ENCODE measurements around the gene CNGA3.

DNA sequence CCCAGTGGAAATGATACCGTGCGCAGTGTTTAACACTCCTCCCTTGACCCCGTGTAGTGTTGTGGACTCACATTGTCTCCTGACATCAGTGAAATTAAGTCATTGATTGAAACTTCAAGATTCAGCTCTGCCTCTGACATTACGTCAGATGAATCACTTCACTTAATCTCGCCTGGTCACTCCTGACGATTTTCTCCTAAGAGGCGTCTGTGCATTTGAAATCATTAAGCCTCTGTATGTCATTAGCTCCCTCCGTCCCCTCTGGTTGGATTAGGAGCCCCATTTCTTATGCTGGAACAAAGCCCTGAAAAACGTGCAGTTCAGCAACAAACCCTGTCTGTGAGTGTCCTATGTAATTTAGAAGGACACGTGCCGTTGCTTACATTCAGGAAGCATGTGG, 36.7 kb upstream of the CNGA3 start:
- TF ChIP-seq, protein P1, sequence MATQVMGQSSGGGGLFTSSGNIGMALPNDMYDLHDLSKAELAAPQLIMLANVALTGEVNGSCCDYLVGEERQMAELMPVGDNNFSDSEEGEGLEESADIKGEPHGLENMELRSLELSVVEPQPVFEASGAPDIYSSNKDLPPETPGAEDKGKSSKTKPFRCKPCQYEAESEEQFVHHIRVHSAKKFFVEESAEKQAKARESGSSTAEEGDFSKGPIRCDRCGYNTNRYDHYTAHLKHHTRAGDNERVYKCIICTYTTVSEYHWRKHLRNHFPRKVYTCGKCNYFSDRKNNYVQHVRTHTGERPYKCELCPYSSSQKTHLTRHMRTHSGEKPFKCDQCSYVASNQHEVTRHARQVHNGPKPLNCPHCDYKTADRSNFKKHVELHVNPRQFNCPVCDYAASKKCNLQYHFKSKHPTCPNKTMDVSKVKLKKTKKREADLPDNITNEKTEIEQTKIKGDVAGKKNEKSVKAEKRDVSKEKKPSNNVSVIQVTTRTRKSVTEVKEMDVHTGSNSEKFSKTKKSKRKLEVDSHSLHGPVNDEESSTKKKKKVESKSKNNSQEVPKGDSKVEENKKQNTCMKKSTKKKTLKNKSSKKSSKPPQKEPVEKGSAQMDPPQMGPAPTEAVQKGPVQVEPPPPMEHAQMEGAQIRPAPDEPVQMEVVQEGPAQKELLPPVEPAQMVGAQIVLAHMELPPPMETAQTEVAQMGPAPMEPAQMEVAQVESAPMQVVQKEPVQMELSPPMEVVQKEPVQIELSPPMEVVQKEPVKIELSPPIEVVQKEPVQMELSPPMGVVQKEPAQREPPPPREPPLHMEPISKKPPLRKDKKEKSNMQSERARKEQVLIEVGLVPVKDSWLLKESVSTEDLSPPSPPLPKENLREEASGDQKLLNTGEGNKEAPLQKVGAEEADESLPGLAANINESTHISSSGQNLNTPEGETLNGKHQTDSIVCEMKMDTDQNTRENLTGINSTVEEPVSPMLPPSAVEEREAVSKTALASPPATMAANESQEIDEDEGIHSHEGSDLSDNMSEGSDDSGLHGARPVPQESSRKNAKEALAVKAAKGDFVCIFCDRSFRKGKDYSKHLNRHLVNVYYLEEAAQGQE (IDR thresholded peaks at IDR 0.05; ENCODE audit: unreplicated experiment), result no peak
- TF ChIP-seq, protein P2, sequence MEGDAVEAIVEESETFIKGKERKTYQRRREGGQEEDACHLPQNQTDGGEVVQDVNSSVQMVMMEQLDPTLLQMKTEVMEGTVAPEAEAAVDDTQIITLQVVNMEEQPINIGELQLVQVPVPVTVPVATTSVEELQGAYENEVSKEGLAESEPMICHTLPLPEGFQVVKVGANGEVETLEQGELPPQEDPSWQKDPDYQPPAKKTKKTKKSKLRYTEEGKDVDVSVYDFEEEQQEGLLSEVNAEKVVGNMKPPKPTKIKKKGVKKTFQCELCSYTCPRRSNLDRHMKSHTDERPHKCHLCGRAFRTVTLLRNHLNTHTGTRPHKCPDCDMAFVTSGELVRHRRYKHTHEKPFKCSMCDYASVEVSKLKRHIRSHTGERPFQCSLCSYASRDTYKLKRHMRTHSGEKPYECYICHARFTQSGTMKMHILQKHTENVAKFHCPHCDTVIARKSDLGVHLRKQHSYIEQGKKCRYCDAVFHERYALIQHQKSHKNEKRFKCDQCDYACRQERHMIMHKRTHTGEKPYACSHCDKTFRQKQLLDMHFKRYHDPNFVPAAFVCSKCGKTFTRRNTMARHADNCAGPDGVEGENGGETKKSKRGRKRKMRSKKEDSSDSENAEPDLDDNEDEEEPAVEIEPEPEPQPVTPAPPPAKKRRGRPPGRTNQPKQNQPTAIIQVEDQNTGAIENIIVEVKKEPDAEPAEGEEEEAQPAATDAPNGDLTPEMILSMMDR (conservative IDR thresholded peaks at IDR 0.05; ENCODE audit: low read depth in 2 of 2), result no peak
- TF ChIP-seq CREB1 (CRISPR knock-in tag; IDR thresholded peaks at IDR 0.05; ENCODE audit: low read depth), result no peak
- no peak for TF ChIP-seq EZH2 (IDR thresholded peaks at IDR 0.05; ENCODE audit: low read depth, unreplicated experiment)
- TF ChIP-seq, protein P3, sequence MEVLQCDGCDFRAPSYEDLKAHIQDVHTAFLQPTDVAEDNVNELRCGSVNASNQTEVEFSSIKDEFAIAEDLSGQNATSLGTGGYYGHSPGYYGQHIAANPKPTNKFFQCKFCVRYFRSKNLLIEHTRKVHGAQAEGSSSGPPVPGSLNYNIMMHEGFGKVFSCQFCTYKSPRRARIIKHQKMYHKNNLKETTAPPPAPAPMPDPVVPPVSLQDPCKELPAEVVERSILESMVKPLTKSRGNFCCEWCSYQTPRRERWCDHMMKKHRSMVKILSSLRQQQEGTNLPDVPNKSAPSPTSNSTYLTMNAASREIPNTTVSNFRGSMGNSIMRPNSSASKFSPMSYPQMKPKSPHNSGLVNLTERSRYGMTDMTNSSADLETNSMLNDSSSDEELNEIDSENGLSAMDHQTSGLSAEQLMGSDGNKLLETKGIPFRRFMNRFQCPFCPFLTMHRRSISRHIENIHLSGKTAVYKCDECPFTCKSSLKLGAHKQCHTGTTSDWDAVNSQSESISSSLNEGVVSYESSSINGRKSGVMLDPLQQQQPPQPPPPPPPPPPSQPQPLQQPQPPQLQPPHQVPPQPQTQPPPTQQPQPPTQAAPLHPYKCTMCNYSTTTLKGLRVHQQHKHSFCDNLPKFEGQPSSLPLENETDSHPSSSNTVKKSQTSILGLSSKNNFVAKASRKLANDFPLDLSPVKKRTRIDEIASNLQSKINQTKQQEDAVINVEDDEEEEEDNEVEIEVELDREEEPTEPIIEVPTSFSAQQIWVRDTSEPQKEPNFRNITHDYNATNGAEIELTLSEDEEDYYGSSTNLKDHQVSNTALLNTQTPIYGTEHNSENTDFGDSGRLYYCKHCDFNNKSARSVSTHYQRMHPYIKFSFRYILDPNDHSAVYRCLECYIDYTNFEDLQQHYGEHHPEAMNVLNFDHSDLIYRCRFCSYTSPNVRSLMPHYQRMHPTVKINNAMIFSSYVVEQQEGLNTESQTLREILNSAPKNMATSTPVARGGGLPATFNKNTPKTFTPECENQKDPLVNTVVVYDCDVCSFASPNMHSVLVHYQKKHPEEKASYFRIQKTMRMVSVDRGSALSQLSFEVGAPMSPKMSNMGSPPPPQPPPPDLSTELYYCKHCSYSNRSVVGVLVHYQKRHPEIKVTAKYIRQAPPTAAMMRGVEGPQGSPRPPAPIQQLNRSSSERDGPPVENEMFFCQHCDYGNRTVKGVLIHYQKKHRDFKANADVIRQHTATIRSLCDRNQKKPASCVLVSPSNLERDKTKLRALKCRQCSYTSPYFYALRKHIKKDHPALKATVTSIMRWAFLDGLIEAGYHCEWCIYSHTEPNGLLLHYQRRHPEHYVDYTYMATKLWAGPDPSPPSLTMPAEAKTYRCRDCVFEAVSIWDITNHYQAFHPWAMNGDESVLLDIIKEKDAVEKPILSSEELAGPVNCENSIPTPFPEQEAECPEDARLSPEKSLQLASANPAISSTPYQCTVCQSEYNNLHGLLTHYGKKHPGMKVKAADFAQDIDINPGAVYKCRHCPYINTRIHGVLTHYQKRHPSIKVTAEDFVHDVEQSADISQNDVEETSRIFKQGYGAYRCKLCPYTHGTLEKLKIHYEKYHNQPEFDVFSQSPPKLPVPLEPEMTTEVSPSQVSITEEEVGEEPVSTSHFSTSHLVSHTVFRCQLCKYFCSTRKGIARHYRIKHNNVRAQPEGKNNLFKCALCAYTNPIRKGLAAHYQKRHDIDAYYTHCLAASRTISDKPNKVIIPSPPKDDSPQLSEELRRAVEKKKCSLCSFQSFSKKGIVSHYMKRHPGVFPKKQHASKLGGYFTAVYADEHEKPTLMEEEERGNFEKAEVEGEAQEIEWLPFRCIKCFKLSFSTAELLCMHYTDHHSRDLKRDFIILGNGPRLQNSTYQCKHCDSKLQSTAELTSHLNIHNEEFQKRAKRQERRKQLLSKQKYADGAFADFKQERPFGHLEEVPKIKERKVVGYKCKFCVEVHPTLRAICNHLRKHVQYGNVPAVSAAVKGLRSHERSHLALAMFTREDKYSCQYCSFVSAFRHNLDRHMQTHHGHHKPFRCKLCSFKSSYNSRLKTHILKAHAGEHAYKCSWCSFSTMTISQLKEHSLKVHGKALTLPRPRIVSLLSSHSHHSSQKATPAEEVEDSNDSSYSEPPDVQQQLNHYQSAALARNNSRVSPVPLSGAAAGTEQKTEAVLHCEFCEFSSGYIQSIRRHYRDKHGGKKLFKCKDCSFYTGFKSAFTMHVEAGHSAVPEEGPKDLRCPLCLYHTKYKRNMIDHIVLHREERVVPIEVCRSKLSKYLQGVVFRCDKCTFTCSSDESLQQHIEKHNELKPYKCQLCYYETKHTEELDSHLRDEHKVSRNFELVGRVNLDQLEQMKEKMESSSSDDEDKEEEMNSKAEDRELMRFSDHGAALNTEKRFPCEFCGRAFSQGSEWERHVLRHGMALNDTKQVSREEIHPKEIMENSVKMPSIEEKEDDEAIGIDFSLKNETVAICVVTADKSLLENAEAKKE (CRISPR knock-in tag; IDR thresholded peaks at IDR 0.05), result no peak
- no peak for TF ChIP-seq POLR2AphosphoS5 (IDR thresholded peaks at IDR 0.05; ENCODE audit: low read depth)
- no peak for TF ChIP-seq EZH2phosphoT487 (IDR thresholded peaks at IDR 0.05; ENCODE audit: unreplicated experiment)
- TF ChIP-seq ZNF331 (CRISPR knock-in tag; IDR thresholded peaks at IDR 0.05; ENCODE audit: low read depth), result no peak
- TF ChIP-seq, protein P4, sequence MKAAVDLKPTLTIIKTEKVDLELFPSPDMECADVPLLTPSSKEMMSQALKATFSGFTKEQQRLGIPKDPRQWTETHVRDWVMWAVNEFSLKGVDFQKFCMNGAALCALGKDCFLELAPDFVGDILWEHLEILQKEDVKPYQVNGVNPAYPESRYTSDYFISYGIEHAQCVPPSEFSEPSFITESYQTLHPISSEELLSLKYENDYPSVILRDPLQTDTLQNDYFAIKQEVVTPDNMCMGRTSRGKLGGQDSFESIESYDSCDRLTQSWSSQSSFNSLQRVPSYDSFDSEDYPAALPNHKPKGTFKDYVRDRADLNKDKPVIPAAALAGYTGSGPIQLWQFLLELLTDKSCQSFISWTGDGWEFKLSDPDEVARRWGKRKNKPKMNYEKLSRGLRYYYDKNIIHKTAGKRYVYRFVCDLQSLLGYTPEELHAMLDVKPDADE (IDR thresholded peaks at IDR 0.05), result no peak
- no peak for TF ChIP-seq JUNB (IDR thresholded peaks at IDR 0.05; ENCODE audit: unreplicated experiment)
- no peak for TF ChIP-seq STAT1 (IDR thresholded peaks at IDR 0.05; ENCODE audit: unreplicated experiment)
- TF ChIP-seq ZNF114 (CRISPR knock-in tag; IDR thresholded peaks at IDR 0.05), result no peak

Measured in GM23338 (cell line).